AG04450 (cell line): ENCODE data around the gene GPR173. TPM values are rescaled to one million over a fixed set of nuclear protein-coding genes. Genes with fewer than 3 reads are reported as not detected.

Experiments
- CTCF ChIA-PET: fragments of 300-600, 350-600 bp; formaldehyde crosslinking; extraction: SDS; loops from one replicate; lab custom pipeline; 2022; ENCODE audit warnings: antibody characterized with exemption, inconsistent platforms; lab: Charles Lee
- POLR2A ChIA-PET: fragments of 350-600 bp; formaldehyde crosslinking; extraction: SDS; loops from one replicate; lab custom pipeline; 2021; ENCODE audit warnings: antibody characterized with exemption, inconsistent platforms; lab: Yijun Ruan, JAX
- DNase-seq: peaks from one replicate; pipeline ENCODE4 v3.0.0-alpha.2; 2011; ENCODE audit warnings: low read depth, low spot score
- H3K27ac ChIP-seq: one replicate; pipeline ENCODE4 v1.5.1; 2012; ENCODE audit warnings: low read depth, low read length, control low read depth
- H3K27me3 ChIP-seq: one replicate; pipeline ENCODE4 v1.6.0; 2012; ENCODE audit warnings: low read length; ENCODE audit not compliant: control insufficient read depth, insufficient read depth
- H3K4me3 ChIP-seq: 2 replicates; pipeline ENCODE4 v1.5.1; 2011; ENCODE audit warnings: mild to moderate bottlenecking, low read depth, low read length, control low read depth
- H3K9me3 ChIP-seq: 2 replicates; pipeline ENCODE4 v1.5.1; 2012; ENCODE audit warnings: low read length; ENCODE audit not compliant: control insufficient read depth, insufficient read depth
- polyA plus RNA-seq: library from polyadenylated mRNA; depleted of rRNA; stranded (reverse); fragments of >200 nt; gene quantifications from 2 replicates; pipeline ENCODE4 v1.2.3, GENCODE V29; 2011
- TF ChIP-seq, protein P1 (sequence below): IDR thresholded peaks from 2 replicates; pipeline ENCODE4 v1.5.1; 2011; ENCODE audit warnings: low read depth, low read length, control low read depth, inconsistent platforms

The GPR173 gene
- polyA plus RNA-seq, 1 experiment: 3.8 TPM

DNA sequence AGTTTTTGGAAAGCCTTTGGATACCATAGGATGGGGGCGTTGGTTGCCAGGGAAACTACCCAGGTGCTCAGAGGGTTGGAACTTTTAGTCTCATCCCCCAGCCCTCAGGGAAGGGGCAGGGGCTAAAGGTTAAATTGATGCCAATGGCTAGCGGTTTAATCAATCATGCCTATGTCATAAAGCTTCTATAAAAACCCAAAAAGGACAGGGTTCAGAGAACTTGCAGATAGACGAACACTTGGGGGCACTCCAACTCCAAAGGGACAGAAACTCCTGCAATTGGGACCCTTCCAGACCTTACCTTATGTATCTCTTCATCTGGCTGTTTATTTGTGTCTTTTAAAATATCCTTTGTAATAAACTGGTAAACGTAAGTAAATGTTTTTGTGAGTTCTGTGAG lies 30.0 kb upstream of the GPR173 start:
- H3K27ac ChIP-seq: no peak overlapping the region
- ChIA-PET CTCF (no interaction called here), POLR2A (no interaction called here)
- DNase-seq: no peak
- no peaks in the 10 kb centered on the region for H3K9me3 ChIP-seq
- TF ChIP-seq, protein P1, sequence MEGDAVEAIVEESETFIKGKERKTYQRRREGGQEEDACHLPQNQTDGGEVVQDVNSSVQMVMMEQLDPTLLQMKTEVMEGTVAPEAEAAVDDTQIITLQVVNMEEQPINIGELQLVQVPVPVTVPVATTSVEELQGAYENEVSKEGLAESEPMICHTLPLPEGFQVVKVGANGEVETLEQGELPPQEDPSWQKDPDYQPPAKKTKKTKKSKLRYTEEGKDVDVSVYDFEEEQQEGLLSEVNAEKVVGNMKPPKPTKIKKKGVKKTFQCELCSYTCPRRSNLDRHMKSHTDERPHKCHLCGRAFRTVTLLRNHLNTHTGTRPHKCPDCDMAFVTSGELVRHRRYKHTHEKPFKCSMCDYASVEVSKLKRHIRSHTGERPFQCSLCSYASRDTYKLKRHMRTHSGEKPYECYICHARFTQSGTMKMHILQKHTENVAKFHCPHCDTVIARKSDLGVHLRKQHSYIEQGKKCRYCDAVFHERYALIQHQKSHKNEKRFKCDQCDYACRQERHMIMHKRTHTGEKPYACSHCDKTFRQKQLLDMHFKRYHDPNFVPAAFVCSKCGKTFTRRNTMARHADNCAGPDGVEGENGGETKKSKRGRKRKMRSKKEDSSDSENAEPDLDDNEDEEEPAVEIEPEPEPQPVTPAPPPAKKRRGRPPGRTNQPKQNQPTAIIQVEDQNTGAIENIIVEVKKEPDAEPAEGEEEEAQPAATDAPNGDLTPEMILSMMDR: no peak
- no peak overlapping the region for H3K4me3 ChIP-seq
- H3K27me3 ChIP-seq: peaks cover 4% of the 10 kb centered on the region

DNA sequence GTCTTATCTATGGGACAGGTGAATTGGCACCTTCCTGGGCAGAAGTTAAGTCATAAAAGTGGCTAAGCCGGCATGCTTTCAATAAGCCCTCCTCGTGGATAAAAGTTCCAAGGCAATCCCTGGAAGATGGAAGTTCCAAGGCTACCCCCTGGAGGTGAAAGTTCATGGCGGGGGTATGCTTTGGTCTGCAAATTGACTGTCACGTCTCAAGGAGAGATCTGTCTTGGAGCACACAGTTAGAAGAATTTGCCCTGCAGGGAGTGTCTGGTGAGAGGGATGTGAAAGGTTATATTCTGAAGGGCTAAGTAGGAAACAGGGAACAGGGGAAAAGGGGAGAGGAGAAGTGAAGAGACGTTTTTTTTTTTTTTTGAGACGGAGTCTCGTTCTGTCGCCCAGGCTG lies 26.2 kb upstream of the GPR173 start:
- Histone ChIP-seq H3K27me3 (peaks cover 7% of the 10 kb centered on the region), H3K9me3 (no peaks in the 10 kb centered on the region), H3K4me3 (no peak overlapping the region), H3K27ac (no peak overlapping the region)
- ChIA-PET POLR2A (no interaction called here), CTCF (no interaction called here)
- TF ChIP-seq, protein P1: no peak
- DNase-seq: no peak

DNA sequence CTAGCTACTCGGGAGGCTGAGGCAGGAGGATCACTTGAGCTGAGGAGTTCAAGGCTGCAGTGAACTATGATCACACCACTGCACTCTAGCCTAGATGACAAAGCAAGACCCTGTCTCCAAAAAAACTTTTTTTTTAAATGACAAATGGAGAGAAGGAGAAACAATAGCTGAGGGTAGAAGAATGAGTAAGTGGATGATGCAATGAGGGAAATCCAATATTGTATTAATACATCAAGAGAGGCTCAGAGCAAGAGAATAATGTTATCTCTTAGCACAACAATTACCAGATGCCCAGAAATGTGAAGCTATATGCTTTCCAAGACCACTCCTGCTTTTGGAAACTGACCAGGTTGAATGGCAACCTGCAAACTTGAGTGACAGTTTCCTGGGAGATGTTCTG lies 19.9 kb upstream of the GPR173 start:
- ChIA-PET CTCF (no interaction called here), POLR2A (no interaction called here)
- H3K4me3 ChIP-seq: no peak overlapping the region
- DNase-seq: no peak
- peaks cover 8% of the 10 kb centered on the region for H3K27me3 ChIP-seq
- TF ChIP-seq, protein P1: no peak
- H3K9me3 ChIP-seq: no peaks in the 10 kb centered on the region
- no peak overlapping the region for H3K27ac ChIP-seq

DNA sequence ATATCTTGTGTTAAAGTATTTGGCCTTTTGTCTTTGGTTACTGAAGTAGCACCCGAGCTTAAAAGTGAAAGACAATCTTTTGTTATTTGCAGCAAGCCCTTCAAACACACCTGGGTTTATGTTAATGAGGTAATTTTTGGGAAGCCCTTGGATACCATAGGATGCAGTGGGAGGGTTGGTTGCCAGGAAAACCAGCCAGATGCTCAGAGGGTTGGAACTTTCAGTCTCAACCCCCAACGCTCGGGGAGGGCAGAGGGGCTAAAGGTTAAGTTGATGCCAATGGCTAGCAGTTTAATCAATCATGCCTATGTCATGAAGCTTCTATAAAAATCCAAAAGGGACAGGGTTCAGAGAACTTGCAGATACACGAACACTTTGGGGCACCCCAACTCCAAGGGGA lies 17.2 kb upstream of the GPR173 start:
- no peak overlapping the region for H3K27ac ChIP-seq
- no peak for DNase-seq
- POLR2A ChIA-PET: no interaction called here
- no peak overlapping the region for H3K4me3 ChIP-seq
- CTCF ChIA-PET: no interaction called here
- TF ChIP-seq, protein P1: no peak
- H3K27me3 ChIP-seq: peaks cover 8% of the 10 kb centered on the region
- no peaks in the 10 kb centered on the region for H3K9me3 ChIP-seq

DNA sequence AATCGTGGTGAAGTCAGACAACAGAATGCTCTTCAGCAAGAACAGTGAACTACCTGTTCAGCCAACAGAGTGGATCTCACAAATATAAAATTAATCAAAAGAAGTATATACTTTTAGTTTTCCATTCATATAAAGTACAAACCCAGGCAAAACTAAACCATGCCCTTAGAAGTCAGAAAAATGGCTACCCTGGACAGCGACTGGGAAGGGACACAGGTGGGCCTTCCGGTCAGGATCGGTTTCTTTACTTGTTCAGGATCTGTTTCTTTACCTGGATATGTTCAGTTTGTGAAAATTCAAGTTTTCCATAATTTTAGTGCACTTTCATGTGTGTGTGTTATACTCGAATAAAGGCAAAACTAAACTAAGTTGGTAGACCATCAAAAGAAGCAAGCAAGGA lies 12.4 kb upstream of the GPR173 start:
- ChIA-PET POLR2A (no interaction called here), CTCF (no interaction called here)

More for the DNA sequence above, 12.4 kb upstream of the GPR173 start:
- no peak overlapping the region for H3K27ac ChIP-seq
- H3K4me3 ChIP-seq: no peak overlapping the region
- no peaks in the 10 kb centered on the region for H3K9me3 ChIP-seq
- no peak for DNase-seq
- TF ChIP-seq, protein P1: no peak
- peaks cover 5% of the 10 kb centered on the region for H3K27me3 ChIP-seq
